NB4 (cell line): ENCODE data around the gene SIRPB1.

Experiments
- MYC ChIP-seq: IDR thresholded peaks from 2 replicates; pipeline ENCODE4 v1.6.1; 2011; ENCODE audit warnings: low read depth, low read length
- POLR2A ChIP-seq: IDR thresholded peaks from 2 replicates; pipeline ENCODE4 v1.6.1; 2011; ENCODE audit warnings: mild to moderate bottlenecking; ENCODE audit not compliant: insufficient read length; ENCODE audit errors: extremely low read depth
- TF ChIP-seq, protein P1 (sequence below): IDR thresholded peaks from one replicate; pipeline ENCODE4 v1.5.1; 2012; ENCODE audit warnings: low read depth, low read length
- TF ChIP-seq, protein P2 (sequence below): IDR thresholded peaks from 2 replicates; pipeline ENCODE4 v1.6.1; 2011; ENCODE audit warnings: low read depth, low read length

DNA sequence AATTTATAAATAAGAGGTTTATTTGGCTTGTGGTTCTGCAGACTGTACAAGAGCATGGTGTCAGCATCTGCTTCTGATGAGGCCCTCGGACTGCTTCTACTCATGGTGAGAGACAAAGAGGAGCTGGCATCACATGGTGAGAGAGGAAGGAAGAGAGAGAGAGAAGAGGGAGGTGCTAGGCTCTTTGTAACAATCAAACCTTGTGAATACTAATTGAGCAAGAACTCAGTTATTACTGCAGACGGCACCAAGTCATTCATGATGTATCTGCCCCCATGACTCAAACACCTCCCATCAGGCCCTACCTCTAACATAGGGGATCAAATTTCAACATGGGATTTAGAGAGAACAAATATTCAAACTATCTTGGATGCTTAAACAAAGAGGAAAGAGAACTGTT is 44.1 kb upstream of the SIRPB1 start:
- TF ChIP-seq, protein P1, sequence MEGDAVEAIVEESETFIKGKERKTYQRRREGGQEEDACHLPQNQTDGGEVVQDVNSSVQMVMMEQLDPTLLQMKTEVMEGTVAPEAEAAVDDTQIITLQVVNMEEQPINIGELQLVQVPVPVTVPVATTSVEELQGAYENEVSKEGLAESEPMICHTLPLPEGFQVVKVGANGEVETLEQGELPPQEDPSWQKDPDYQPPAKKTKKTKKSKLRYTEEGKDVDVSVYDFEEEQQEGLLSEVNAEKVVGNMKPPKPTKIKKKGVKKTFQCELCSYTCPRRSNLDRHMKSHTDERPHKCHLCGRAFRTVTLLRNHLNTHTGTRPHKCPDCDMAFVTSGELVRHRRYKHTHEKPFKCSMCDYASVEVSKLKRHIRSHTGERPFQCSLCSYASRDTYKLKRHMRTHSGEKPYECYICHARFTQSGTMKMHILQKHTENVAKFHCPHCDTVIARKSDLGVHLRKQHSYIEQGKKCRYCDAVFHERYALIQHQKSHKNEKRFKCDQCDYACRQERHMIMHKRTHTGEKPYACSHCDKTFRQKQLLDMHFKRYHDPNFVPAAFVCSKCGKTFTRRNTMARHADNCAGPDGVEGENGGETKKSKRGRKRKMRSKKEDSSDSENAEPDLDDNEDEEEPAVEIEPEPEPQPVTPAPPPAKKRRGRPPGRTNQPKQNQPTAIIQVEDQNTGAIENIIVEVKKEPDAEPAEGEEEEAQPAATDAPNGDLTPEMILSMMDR = no peak
- TF ChIP-seq POLR2A = no peak
- TF ChIP-seq MYC = no peak
- TF ChIP-seq, protein P2, sequence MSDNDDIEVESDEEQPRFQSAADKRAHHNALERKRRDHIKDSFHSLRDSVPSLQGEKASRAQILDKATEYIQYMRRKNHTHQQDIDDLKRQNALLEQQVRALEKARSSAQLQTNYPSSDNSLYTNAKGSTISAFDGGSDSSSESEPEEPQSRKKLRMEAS = no peak
